GM19328 (cell line): Measurements from ENCODE around the gene SGMS1.
"Not testable (repeated sequence)": the region's sequence is repeated elsewhere in the genome, so short reads cannot be mapped to it uniquely, and the experiment has no call there.

Source experiments
- ATAC-seq: cut with Tn5 transposase; IDR thresholded peaks from one replicate; pipeline ENCODE4 v1.9.1; 2021; ENCODE audit warnings: mild to moderate bottlenecking, moderate library complexity; ENCODE audit not compliant: unreplicated experiment

Gene SGMS1

GRCh38 chr10:50477287-50478203, 146.2 kb downstream of the SGMS1 start:
- ATAC-seq: no peak

- ATAC-seq: no peak
These were observed 150.0 kb downstream of the SGMS1 start for GRCh38 chr10:50473756-50474155.

GRCh38 chr10:50472914-50473313, 150.8 kb downstream of the SGMS1 start:
- ATAC-seq: no peak

GRCh38 chr10:50471583-50471975, 152.2 kb downstream of the SGMS1 start:
- ATAC-seq: no peak

GRCh38 chr10:50470798-50471582, 152.8 kb downstream of the SGMS1 start:
- ATAC-seq: no peak

GRCh38 chr10:50470345-50470744, 153.4 kb downstream of the SGMS1 start:
- peak; percentile 52 for ATAC-seq

- no peak for ATAC-seq
These were observed 154.0 kb downstream of the SGMS1 start for GRCh38 chr10:50469778-50470193.

GRCh38 chr10:50469288-50469687, 154.5 kb downstream of the SGMS1 start:
- no peak for ATAC-seq

GRCh38 chr10:50467209-50467608, 156.5 kb downstream of the SGMS1 start:
- ATAC-seq: no peak

GRCh38 chr10:50464004-50464409, 159.7 kb downstream of the SGMS1 start:
- ATAC-seq: no peak

- ATAC-seq: no peak
These were observed 161.9 kb downstream of the SGMS1 start for GRCh38 chr10:50461834-50462233.

- no peak for ATAC-seq
These were observed 162.6 kb downstream of the SGMS1 start for GRCh38 chr10:50461123-50461522.

GRCh38 chr10:50456719-50457118, 167.0 kb downstream of the SGMS1 start:
- no peak for ATAC-seq

- no peak for ATAC-seq
These were observed 169.8 kb downstream of the SGMS1 start for GRCh38 chr10:50453940-50454339.

- ATAC-seq: peak; percentile 48
These were observed 171.2 kb downstream of the SGMS1 start for GRCh38 chr10:50452603-50453002.

GRCh38 chr10:50447691-50448090, 176.1 kb downstream of the SGMS1 start:
- ATAC-seq: no peak

- not testable (repeated sequence) for ATAC-seq
These were observed 178.0 kb downstream of the SGMS1 start for GRCh38 chr10:50445777-50446176.

GRCh38 chr10:50440489-50440888, 183.3 kb downstream of the SGMS1 start:
- ATAC-seq: no peak

GRCh38 chr10:50439806-50440205, 183.9 kb downstream of the SGMS1 start:
- no peak for ATAC-seq

- ATAC-seq: no peak
These were observed 184.6 kb downstream of the SGMS1 start for GRCh38 chr10:50439187-50439586.

GRCh38 chr10:50438049-50438936, 185.5 kb downstream of the SGMS1 start:
- no peak for ATAC-seq
